Prostate gland (tissue), 2 donors: ENCODE data around the gene ZNF443. TPM values are rescaled to one million over a fixed set of nuclear protein-coding genes. Genes with fewer than 3 reads are reported as not detected.
"Not testable (repeated sequence)": the region's sequence is repeated elsewhere in the genome, so short reads cannot be mapped to it uniquely, and the experiment has no call there.

Experiments used
- DNase-seq: peaks from one replicate; pipeline ENCODE4 v3.0.0-alpha.2; 2019; ENCODE audit warnings: low spot score
- H3K27ac ChIP-seq, 2 donors: fragments of 200-600 bp; sonication (generic); 2 replicates each; pipeline ENCODE4 v1.5.1; 2017 to 2019
- H3K27me3 ChIP-seq: fragments of 200-600 bp; sonication (generic); replicated peaks from 2 replicates; pipeline ENCODE4 v1.5.1; 2019; ENCODE audit not compliant: insufficient read depth
- H3K36me3 ChIP-seq, 2 donors: fragments of 200-600 bp; sonication (generic); 1 replicate in 1 of 2; 2 replicates in 1 of 2; pipeline versions ENCODE4 v1.5.1 to v1.8.1; 2017 to 2019
- H3K4me1 ChIP-seq: fragments of 200-600 bp; sonication (generic); replicated peaks from 2 replicates; pipeline ENCODE4 v1.5.1; 2019
- H3K4me3 ChIP-seq, 2 donors: fragments of 200-600 bp; sonication (generic); 2 replicates each; pipeline ENCODE4 v1.5.1; 2017 to 2019
- H3K9me3 ChIP-seq: fragments of 200-600 bp; sonication (generic); 2 replicates; pipeline ENCODE4 v1.5.1; 2017
- POLR2A ChIP-seq: fragments of 450-650 bp; IDR thresholded peaks from one replicate; pipeline ENCODE4 v1.6.1; 2016; ENCODE audit warnings: antibody characterized with exemption, mild to moderate bottlenecking
- POLR2AphosphoS5 ChIP-seq: sonication (generic); formaldehyde crosslinking; IDR thresholded peaks from one replicate; pipeline ENCODE4 v1.6.1; 2017; ENCODE audit warnings: antibody characterized with exemption
- WGBS: methylation state at CpG from one replicate; pipeline ENCODE4 v1.1.5; 2018; 5-methylcytosine and 5-hydroxymethylcytosine counted together
- intact Hi-C: fragments of 100-400 bp; cut with DNase I; formaldehyde crosslinking; loops from one replicate; pipeline ENCODE4 v1.14.2; 2022
- total RNA-seq, 2 donors: library from RNA; depleted of rRNA; stranded (reverse); fragments of >200 nt; gene quantifications; one replicate each; pipeline ENCODE4 v1.1.0, GENCODE V29; 2016
- TF ChIP-seq, protein P1 (sequence below), 4 experiments: fragments of 200-600 bp in 2 of 4; fragments of 450-650 bp in 2 of 4; sonication (generic) in 2 of 4; IDR thresholded peaks; 1 replicate in 3 of 4; 2 replicates in 1 of 4; pipeline ENCODE4 v1.5.1; 2016 to 2019; ENCODE audit warnings: antibody characterized with exemption in 4 of 4, mild to moderate bottlenecking in 2 of 4, moderate library complexity in 2 of 4

The ZNF443 gene
- total RNA-seq, 2 donors from 2014 or later = 5.7 to 5.8 TPM

DNA sequence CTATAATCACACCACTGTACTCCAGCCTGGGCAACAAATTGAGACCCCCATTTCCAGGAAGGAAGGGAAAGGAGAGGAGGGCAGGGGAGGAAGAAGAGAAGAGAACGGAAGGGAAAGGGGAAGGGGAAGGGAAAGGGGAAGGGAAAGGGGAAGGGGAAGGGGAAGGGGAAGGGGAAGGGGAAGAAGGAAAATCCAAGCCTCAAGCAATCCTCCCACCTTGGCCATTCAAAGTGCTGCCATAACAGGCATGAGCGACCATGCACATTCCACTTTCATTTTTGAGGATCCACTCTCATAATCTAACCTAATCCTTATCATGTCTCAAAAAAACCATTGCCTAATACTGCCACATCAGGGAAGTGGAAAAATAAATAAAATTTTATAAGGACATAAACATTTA, 54.5 kb downstream of the ZNF443 start:
- H3K27ac ChIP-seq, H3K4me3 ChIP-seq, H3K27me3 ChIP-seq, H3K4me1 ChIP-seq, DNase-seq, intact Hi-C loops, H3K9me3 ChIP-seq, H3K36me3 ChIP-seq: not testable (repeated sequence)
- WGBS = 89% methylated on average over 2 of the region's 2 CpGs

DNA sequence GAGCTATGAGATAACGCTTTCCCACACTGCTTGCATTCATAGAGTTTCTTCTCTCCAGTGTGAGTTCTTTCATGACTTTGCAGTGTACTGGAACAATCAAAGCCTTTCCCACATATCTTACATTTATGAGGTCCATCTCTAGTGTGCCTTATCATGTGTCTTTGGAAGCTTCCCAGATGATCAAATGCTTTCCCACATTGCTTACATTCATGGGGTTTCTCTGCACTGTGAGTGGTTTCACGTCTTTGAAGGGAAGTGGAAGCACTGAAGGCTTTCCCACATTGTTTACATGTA, 60.4 kb downstream of the ZNF443 start:
- H3K4me3 ChIP-seq = no peak overlapping the region
- no peaks in the 10 kb centered on the region for H3K4me1 ChIP-seq
- DNase-seq = no peak
- no peaks in the 10 kb centered on the region for H3K36me3 ChIP-seq
- H3K27me3 ChIP-seq = no peaks in the 10 kb centered on the region
- no peak for TF ChIP-seq POLR2AphosphoS5
- TF ChIP-seq, protein P1, sequence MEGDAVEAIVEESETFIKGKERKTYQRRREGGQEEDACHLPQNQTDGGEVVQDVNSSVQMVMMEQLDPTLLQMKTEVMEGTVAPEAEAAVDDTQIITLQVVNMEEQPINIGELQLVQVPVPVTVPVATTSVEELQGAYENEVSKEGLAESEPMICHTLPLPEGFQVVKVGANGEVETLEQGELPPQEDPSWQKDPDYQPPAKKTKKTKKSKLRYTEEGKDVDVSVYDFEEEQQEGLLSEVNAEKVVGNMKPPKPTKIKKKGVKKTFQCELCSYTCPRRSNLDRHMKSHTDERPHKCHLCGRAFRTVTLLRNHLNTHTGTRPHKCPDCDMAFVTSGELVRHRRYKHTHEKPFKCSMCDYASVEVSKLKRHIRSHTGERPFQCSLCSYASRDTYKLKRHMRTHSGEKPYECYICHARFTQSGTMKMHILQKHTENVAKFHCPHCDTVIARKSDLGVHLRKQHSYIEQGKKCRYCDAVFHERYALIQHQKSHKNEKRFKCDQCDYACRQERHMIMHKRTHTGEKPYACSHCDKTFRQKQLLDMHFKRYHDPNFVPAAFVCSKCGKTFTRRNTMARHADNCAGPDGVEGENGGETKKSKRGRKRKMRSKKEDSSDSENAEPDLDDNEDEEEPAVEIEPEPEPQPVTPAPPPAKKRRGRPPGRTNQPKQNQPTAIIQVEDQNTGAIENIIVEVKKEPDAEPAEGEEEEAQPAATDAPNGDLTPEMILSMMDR (IDR thresholded peaks at IDR 0.05) = no peak
- no peak for TF ChIP-seq POLR2A
- WGBS = 71% methylated on average over 2 of the region's 2 CpGs
- intact Hi-C loops = no loop called here
- no peaks in the 10 kb centered on the region for H3K9me3 ChIP-seq
- H3K27ac ChIP-seq = no peak overlapping the region

DNA sequence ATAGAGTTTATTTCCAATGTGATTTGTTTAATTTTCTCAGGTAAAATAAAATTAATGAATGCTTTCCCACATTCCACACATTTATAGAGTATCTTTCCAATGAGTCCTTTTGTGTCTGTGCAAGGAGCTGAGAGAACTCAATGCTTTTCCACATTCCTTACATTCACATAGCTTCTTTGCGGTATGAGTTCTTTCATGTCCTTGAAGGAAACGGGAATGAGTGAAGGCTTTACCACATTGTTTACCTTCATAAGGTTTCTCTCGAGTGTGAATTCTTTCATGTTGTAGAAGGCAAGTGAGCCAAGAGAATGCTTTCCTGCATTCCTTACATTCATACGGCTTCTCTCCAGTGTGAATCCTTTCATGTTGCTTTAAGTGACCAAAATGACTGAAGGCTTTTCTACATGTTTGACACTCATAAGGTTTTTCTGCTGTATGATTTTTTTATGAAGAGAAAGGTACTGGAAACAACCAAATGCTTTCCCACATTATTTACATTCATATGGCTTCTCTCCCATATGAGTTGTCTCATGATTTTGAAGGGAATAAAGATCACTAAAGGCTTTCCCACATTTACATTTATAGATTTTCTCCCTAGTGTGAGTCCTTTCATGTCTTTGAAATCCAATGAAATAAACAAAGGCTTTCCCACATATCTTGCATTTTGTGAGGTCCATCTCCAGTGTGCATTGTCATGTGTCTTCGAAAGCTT, 60.9 kb downstream of the ZNF443 start:
- 90% methylated on average over 5 of the region's 5 CpGs for WGBS
- DNase-seq = no peak
- Histone ChIP-seq H3K27ac (no peak overlapping the region), H3K9me3 (no peaks in the 10 kb centered on the region), H3K4me1 (no peaks in the 10 kb centered on the region), H3K27me3 (no peaks in the 10 kb centered on the region), H3K4me3 (no peak overlapping the region), H3K36me3 (no peaks in the 10 kb centered on the region)
- intact Hi-C loops = no loop called here
- TF ChIP-seq, protein P1 (IDR thresholded peaks at IDR 0.05) = no peak
- TF ChIP-seq POLR2AphosphoS5 (no peak), POLR2A (no peak)

Other genes with a start within 250 kb of the ZNF443 start
- 10 to 100 TPM; 10.3 to 16.2 TPM for gene ZNF44, start 146.1 kb downstream of the ZNF443 start, total RNA-seq
- gene ZNF563, start 107.4 kb downstream of the ZNF443 start, total RNA-seq = 10 to 100 TPM; 16.7 to 23.6 TPM
- 1 to 10 TPM; 2.3 to 2.6 TPM for gene ZNF442, start 75.3 kb downstream of the ZNF443 start, total RNA-seq
- 1 to 10 TPM; 4.5 to 5.7 TPM for gene ZNF799, start 39.8 kb downstream of the ZNF443 start, total RNA-seq
- 1 to 10 TPM; 3.9 to 5.4 TPM for gene ZNF709, start 43.8 kb upstream of the ZNF443 start, total RNA-seq
- 10 to 100 TPM; 17.6 to 17.9 TPM for gene ZNF564, start 110.5 kb upstream of the ZNF443 start, total RNA-seq
- 1 to 10 TPM; 7.2 to 8.9 TPM for gene ZNF490, start 169.8 kb upstream of the ZNF443 start, total RNA-seq
- 10 to 100 TPM; 18.3 to 20.4 TPM for gene ZNF791, start 169.9 kb upstream of the ZNF443 start, total RNA-seq
- gene MAN2B1, start 225.7 kb upstream of the ZNF443 start, total RNA-seq = 10 to 100 TPM; 60.2 to 91.9 TPM
- gene WDR83, start 225.8 kb upstream of the ZNF443 start, total RNA-seq = 10 to 100 TPM; 14.9 to 16.2 TPM
- gene DHPS, start 240.9 kb upstream of the ZNF443 start, total RNA-seq = 100 to 1,000 TPM; 140 to 178 TPM
- gene GNG14, start 247.0 kb upstream of the ZNF443 start, total RNA-seq = not detected